ENCODE measurements around the gene CTXN1. TPM values are rescaled to one million over a fixed set of nuclear protein-coding genes. Genes with fewer than 3 reads are reported as not detected.

CTXN1 gene
- total RNA-seq, 4 donors from 2014 or later = 18.3 to 33.3 (median 26.4) TPM

GRCh38 chr19:7905859-7906258 is 20.1 kb downstream of the CTXN1 start:
- Histone ChIP-seq H3K27ac (no peak overlapping the region), H3K36me3 (peaks cover 0 to 56% of the 10 kb centered on the region in 2 donors), H3K27me3 (no peaks in the 10 kb centered on the region), H3K4me1 (peaks cover 4 to 61% (median 32%) of the 10 kb centered on the region in 3 donors), H3K9me3 (no peaks in the 10 kb centered on the region), H3K4me3 (no peak overlapping the region)
- ATAC-seq = no peak
- TF ChIP-seq POLR2A (IDR thresholded peaks at IDR 0.05) (no peak), POLR2AphosphoS5 (IDR thresholded peaks at IDR 0.05) (no peak), CTCF (IDR thresholded peaks at IDR 0.05) (no peak), EP300 (IDR thresholded peaks at IDR 0.05) (no peak)
- WGBS, 2 donors (ENCODE audit: low coverage in 1 of 2) = 84% methylated on average over 6 of the region's 10 CpGs; no CpG with 5 or more reads in 1 of the 2 donors

- H3K27me3 ChIP-seq = peaks cover 3% of the 10 kb centered on the region
- H3K36me3 ChIP-seq = peaks cover 0 to 50% of the 10 kb centered on the region in 2 donors
- no peak for ATAC-seq
- no peak overlapping the region for H3K27ac ChIP-seq
- H3K9me3 ChIP-seq = no peaks in the 10 kb centered on the region
- peaks cover 4 to 61% (median 32%) of the 10 kb centered on the region in 3 donors for H3K4me1 ChIP-seq
- H3K4me3 ChIP-seq = peak overlapping the region in 1 of 2 donors; percentile 95
- WGBS, 2 donors (ENCODE audit: low coverage in 1 of 2) = 49 to 58% methylated on average over 2 to 4 of the region's 10 CpGs
- no peak for TF ChIP-seq EP300 (IDR thresholded peaks at IDR 0.05)
- TF ChIP-seq POLR2AphosphoS5 (IDR thresholded peaks at IDR 0.05) = no peak
- TF ChIP-seq POLR2A (IDR thresholded peaks at IDR 0.05) = no peak
- no peak for TF ChIP-seq CTCF (IDR thresholded peaks at IDR 0.05)
Measured at GRCh38 chr19:7905268-7905667, 20.7 kb downstream of the CTXN1 start.

- TF ChIP-seq EP300 (IDR thresholded peaks at IDR 0.05) (no peak), CTCF (IDR thresholded peaks at IDR 0.05) (no peak), POLR2AphosphoS5 (IDR thresholded peaks at IDR 0.05) (no peak), POLR2A (IDR thresholded peaks at IDR 0.05) (no peak)
- ATAC-seq = peak; percentile 37
- H3K4me3 ChIP-seq = peak overlapping the region; percentile 91 to 95
- peaks cover 12% of the 10 kb centered on the region for H3K27me3 ChIP-seq
- WGBS, 2 donors (ENCODE audit: low coverage in 1 of 2) = 55% methylated on average over 10 of the region's 68 CpGs; no CpG with 5 or more reads in 1 of the 2 donors
- peak overlapping the region; percentile 59 to 94 (median 90) for H3K27ac ChIP-seq
- H3K4me1 ChIP-seq = peaks cover 4 to 61% (median 32%) of the 10 kb centered on the region in 3 donors
- peaks cover 0 to 41% of the 10 kb centered on the region in 2 donors for H3K36me3 ChIP-seq
- no peaks in the 10 kb centered on the region for H3K9me3 ChIP-seq
Measured at GRCh38 chr19:7904074-7905020, 21.6 kb downstream of the CTXN1 start.

GRCh38 chr19:7903244-7904073 is 22.5 kb downstream of the CTXN1 start, which contains the start of gene MAP2K7:
TSS of gene MAP2K7 (plus strand) at chr19:7903877. CDS start at chr19:7903945, 68 bp downstream.
- peaks cover 12% of the 10 kb centered on the region for H3K27me3 ChIP-seq
- WGBS, 2 donors (ENCODE audit: low coverage in 1 of 2) = 0% methylated on average over 14 of the region's 89 CpGs; no CpG with 5 or more reads in 1 of the 2 donors
- peaks cover 4 to 53% (median 32%) of the 10 kb centered on the region in 3 donors for H3K4me1 ChIP-seq
- TF ChIP-seq EP300 (IDR thresholded peaks at IDR 0.05) (no peak), CTCF (IDR thresholded peaks at IDR 0.05) (peak in 3 of 4 experiments; percentile 41 to 76 (median 47)), POLR2A (IDR thresholded peaks at IDR 0.05) (peak; percentile 78 to 83), POLR2AphosphoS5 (IDR thresholded peaks at IDR 0.05) (peak; percentile 77)
- H3K4me3 ChIP-seq = peak within 1 kb of the TSS; percentile 91 to 95
- peak; percentile 94 for ATAC-seq
- H3K36me3 ChIP-seq = peaks cover 0 to 32% of the 10 kb centered on the region in 2 donors
- peak within 1 kb of the TSS; percentile 59 to 94 (median 90) for H3K27ac ChIP-seq
- no peaks in the 10 kb centered on the region for H3K9me3 ChIP-seq

Data from gastroesophageal sphincter (tissue), 4 donors.